IPS DF 19.7 (cell line): ENCODE results near the gene SAMSN1.

Source experiments
- DNase-seq: peaks from one replicate; pipeline ENCODE4 v3.0.0-alpha.2; 2013; ENCODE audit warnings: low read depth, low spot score

The SAMSN1 gene

GRCh38 chr21:14545906-14546480 lies at the start of gene SAMSN1:
Gene SAMSN1, minus strand, starts transcription at chr21:14546315. Its CDS starts 54 bp downstream, at chr21:14546261.
- DNase-seq, result no peak

- no peak for DNase-seq
These were observed 49.3 kb upstream of the SAMSN1 start for GRCh38 chr21:14595449-14595848.

- no peak for DNase-seq
These were observed 48.9 kb upstream of the SAMSN1 start for GRCh38 chr21:14594967-14595366.

- DNase-seq, result no peak
These were observed 47.1 kb upstream of the SAMSN1 start for GRCh38 chr21:14593230-14593629.

GRCh38 chr21:14592296-14593000 lies 46.3 kb upstream of the SAMSN1 start:
- DNase-seq, result no peak

GRCh38 chr21:14591882-14592281 lies 45.8 kb upstream of the SAMSN1 start:
- DNase-seq, result no peak

- DNase-seq, result no peak
These were observed 45.3 kb upstream of the SAMSN1 start for GRCh38 chr21:14591377-14591776.

GRCh38 chr21:14589855-14590563 lies 43.9 kb upstream of the SAMSN1 start:
- no peak for DNase-seq

- DNase-seq, result no peak
These were observed 41.2 kb upstream of the SAMSN1 start for GRCh38 chr21:14587266-14587665.

GRCh38 chr21:14585122-14585521 lies 39.0 kb upstream of the SAMSN1 start:
- no peak for DNase-seq

- no peak for DNase-seq
These were observed 38.4 kb upstream of the SAMSN1 start for GRCh38 chr21:14584357-14585095.

- DNase-seq, result no peak
These were observed 37.6 kb upstream of the SAMSN1 start for GRCh38 chr21:14583629-14584255.

GRCh38 chr21:14582934-14583628 lies 37.0 kb upstream of the SAMSN1 start:
- DNase-seq, result no peak

GRCh38 chr21:14581902-14582457 lies 35.9 kb upstream of the SAMSN1 start:
- DNase-seq, result no peak

GRCh38 chr21:14573244-14573643 lies 27.1 kb upstream of the SAMSN1 start:
- DNase-seq, result no peak

- DNase-seq, result no peak
These were observed 26.2 kb upstream of the SAMSN1 start for GRCh38 chr21:14572204-14572780.

GRCh38 chr21:14569868-14570267 lies 23.8 kb upstream of the SAMSN1 start:
- no peak for DNase-seq

GRCh38 chr21:14569026-14569621 lies 23.0 kb upstream of the SAMSN1 start:
- DNase-seq, result no peak

GRCh38 chr21:14567331-14568279 lies 21.5 kb upstream of the SAMSN1 start:
- DNase-seq, result no peak
